K562 (cell line): ENCODE data around the gene CLIC3. TPM values are rescaled to one million over a fixed set of nuclear protein-coding genes. Genes with fewer than 3 reads are reported as not detected.

Experiments
- ATAC-seq: fragments of 200-7000 bp; cut with Tn5 transposase; 3 replicates; pipeline ENCODE4 v1.9.1; 2020; ENCODE audit warnings: moderate library complexity
- BruUV-seq: library from RNA; stranded (reverse); fragments of 400-500 nt; replicated peaks from 2 replicates; lab custom pipeline; 2021; lab: Mats Ljungman, UMichigan
- CTCF ChIA-PET: fragments of 300-600 bp; formaldehyde crosslinking; extraction: SDS; loops from one replicate; lab custom pipeline; 2021; ENCODE audit warnings: low intra/inter-chr PET ratio; lab: Yijun Ruan, JAX
- POLR2A ChIA-PET: fragments of 300-600, 350-650 bp; sonication (Branson Sonifier 250); formaldehyde crosslinking; extraction: SDS; loops from one replicate; lab custom pipeline; 2021; ENCODE audit warnings: antibody characterized with exemption, inconsistent platforms; lab: Yijun Ruan, JAX
- DNase-seq, 4 experiments: peaks; one replicate each; pipeline versions ENCODE4 v3.0.0 to v3.0.0-alpha.2; 2011 to 2018; ENCODE audit warnings: low spot score in 3 of 4, mixed read lengths in 3 of 4; ENCODE audit errors: extremely low read depth in 1 of 4
- FAIRE-seq: peaks from 2 replicates; lab custom pipeline; 2011; peaks lifted over from hg19 to GRCh38; lab: Jason Lieb, UNC
- H2AFZ ChIP-seq: 2 replicates; pipeline ENCODE4 v1.6.0; 2011; ENCODE audit warnings: low read depth, low read length, control low read depth, inconsistent platforms
- H3K27ac ChIP-seq: fragments of 200-600 bp; 3 replicates; pipeline ENCODE4 v1.8.0; 2011; ENCODE audit warnings: low read depth, mild to moderate bottlenecking, control low read depth, inconsistent platforms, low read length, moderate library complexity, mixed read lengths; ENCODE audit errors: extremely low read depth
- H3K27me3 ChIP-seq, 2 experiments: fragments of 300-600 bp in 1 of 2; 2 replicates in 1 of 2; 3 replicates in 1 of 2; pipeline versions ENCODE4 v1.6.0 to v1.8.0; 2011; ENCODE audit warnings: inconsistent platforms in 2 of 2, low read length in 2 of 2, mild to moderate bottlenecking in 1 of 2, mixed read lengths in 1 of 2, moderate library complexity in 1 of 2; ENCODE audit not compliant: control insufficient read depth in 2 of 2, insufficient read depth in 2 of 2
- H3K36me3 ChIP-seq: fragments of 300-600 bp; 3 replicates; pipeline ENCODE4 v1.8.0; 2011; ENCODE audit warnings: mild to moderate bottlenecking, low read length, inconsistent platforms; ENCODE audit not compliant: control insufficient read depth, insufficient read depth
- H3K4me1 ChIP-seq, 2 experiments: fragments of 200-600 bp in 1 of 2; replicated peaks in 1 of 2; 2 replicates in 1 of 2; 3 replicates in 1 of 2; pipeline versions ENCODE4 v1.5.1 to v1.8.0; 2011; ENCODE audit warnings: inconsistent platforms in 2 of 2, low read length in 2 of 2, mild to moderate bottlenecking in 1 of 2, mixed read lengths in 1 of 2, moderate library complexity in 1 of 2; ENCODE audit not compliant: control insufficient read depth in 2 of 2, insufficient read depth in 2 of 2
- H3K4me2 ChIP-seq: 2 replicates; pipeline ENCODE4 v1.6.1; 2011; ENCODE audit warnings: low read length, control low read depth, inconsistent platforms, mixed read lengths; ENCODE audit not compliant: insufficient read depth
- H3K4me3 ChIP-seq: fragments of 200-600 bp; sonication (generic), shearing (Covaris generic); 2 replicates; pipeline ENCODE4 v1.5.1; 2016; ENCODE audit warnings: control low read depth, inconsistent platforms
- H3K79me2 ChIP-seq: fragments of 200-600 bp; 3 replicates; pipeline ENCODE4 v1.8.0; 2011; ENCODE audit warnings: low read length, inconsistent platforms; ENCODE audit not compliant: control insufficient read depth, insufficient read depth
- H3K9ac ChIP-seq, 2 experiments: 2 replicates each; pipeline versions ENCODE4 v1.6.0 to v1.6.1; 2011; ENCODE audit warnings: low read depth in 2 of 2, low read length in 2 of 2, control low read depth in 1 of 2, inconsistent platforms in 1 of 2, mild to moderate bottlenecking in 1 of 2, mixed read lengths in 1 of 2; ENCODE audit not compliant: insufficient read depth in 1 of 2
- H3K9me1 ChIP-seq: one replicate; pipeline ENCODE4 v1.6.0; 2011; ENCODE audit warnings: inconsistent platforms, mild to moderate bottlenecking, low read length, moderate library complexity; ENCODE audit not compliant: control insufficient read depth, insufficient read depth
- H3K9me3 ChIP-seq: replicated peaks from 2 replicates; pipeline ENCODE4 v1.5.1; 2011; ENCODE audit warnings: low read depth, low read length, inconsistent platforms; ENCODE audit not compliant: control insufficient read depth, insufficient read depth
- H4K20me1 ChIP-seq: replicated peaks from 2 replicates; pipeline ENCODE4 v1.6.1; 2011; ENCODE audit warnings: low read length, inconsistent platforms, mixed read lengths; ENCODE audit not compliant: control insufficient read depth, insufficient read depth
- ARID3B ChIP-seq: fragments of 250-450 bp; sonication (Bioruptor Pico); IDR thresholded peaks from 2 replicates; pipeline ENCODE4 v1.4.0; 2020; ENCODE audit warnings: borderline replicate concordance
- CTBP1 ChIP-seq: fragments of 450-650 bp; IDR thresholded peaks from 2 replicates; pipeline ENCODE4 v1.6.1; 2016; ENCODE audit warnings: borderline replicate concordance
- HNRNPL ChIP-seq: fragments of 200-400 bp; formaldehyde crosslinking; IDR thresholded peaks from 2 replicates; pipeline ENCODE4 v1.6.1; 2017; ENCODE audit warnings: low read depth, mild to moderate bottlenecking, low read length
- MAX ChIP-seq: sonication (generic); formaldehyde crosslinking; IDR thresholded peaks from 2 replicates; pipeline ENCODE4 v1.9.0; 2022; ENCODE audit warnings: mild to moderate bottlenecking, missing genetic modification reagents
- OTX1 ChIP-seq: fragments of 450-650 bp; formaldehyde crosslinking; IDR thresholded peaks from 2 replicates; pipeline ENCODE4 v1.4.0; 2022; ENCODE audit warnings: mild to moderate bottlenecking
- RB1 ChIP-seq: fragments of 450-650 bp; IDR thresholded peaks from 2 replicates; pipeline ENCODE4 v1.6.1; 2017; ENCODE audit warnings: low read depth, mild to moderate bottlenecking
- SMAD1 ChIP-seq: fragments of 150-350 bp; IDR thresholded peaks from 2 replicates; pipeline ENCODE4 v1.6.1; 2014; ENCODE audit warnings: low read length, low read depth; ENCODE audit not compliant: partially characterized antibody
- TAF1 ChIP-seq: IDR thresholded peaks from 2 replicates; pipeline ENCODE4 v1.6.1; 2011; ENCODE audit warnings: mild to moderate bottlenecking, low read length, moderate library complexity; ENCODE audit not compliant: insufficient read depth, control insufficient read depth, severe bottlenecking; ENCODE audit errors: extremely low read depth
- TRIM24 ChIP-seq, 2 experiments: fragments of 450-650 bp; IDR thresholded peaks; 2 replicates each; pipeline ENCODE4 v1.6.1; 2016
- USF2 ChIP-seq: sonication (generic); formaldehyde crosslinking; IDR thresholded peaks from 2 replicates; pipeline ENCODE4 v1.5.0; 2020; ENCODE audit warnings: missing genetic modification reagents
- ZFX ChIP-seq: sonication (generic); formaldehyde crosslinking; IDR thresholded peaks from 2 replicates; pipeline ENCODE4 v1.8.0; 2022; ENCODE audit warnings: mild to moderate bottlenecking, missing genetic modification reagents, moderate library complexity
- WGBS: fragments of 100-300 bp; shearing (Covaris generic); methylation state at CpG from one replicate; pipeline ENCODE4 v1.1.6; 2016; ENCODE audit warnings: low coverage, mixed read lengths; ENCODE audit not compliant: insufficient coverage; ENCODE audit errors: missing lambda C conversion rate; 5-methylcytosine and 5-hydroxymethylcytosine counted together
- in situ Hi-C: fragments of 300-500 bp; cut with MboI; formaldehyde crosslinking; loops from 4 replicates; pipeline ENCODE4 v1.15.0; 2018; ENCODE audit warnings: inconsistent platforms, mixed read lengths
- intact Hi-C: fragments of 100-400 bp; cut with micrococcal nuclease; formaldehyde crosslinking; loops from 2 replicates; pipeline ENCODE4 v1.14.2; 2022
- polyA plus RNA-seq, 8 experiments: library from polyadenylated mRNA; depleted of rRNA in 4 of 8; stranded (reverse) in 5 of 8; unstranded in 3 of 8; fragments of >200 nt; fragmentation: Nextera tagmentation in 2 of 8; fragmentation: Illumina TruSeq in 1 of 8; extraction: Ambion mirVana in 2 of 8; extraction: Trizol in 1 of 8; gene quantifications; 2 replicates each; pipeline versions ENCODE4 v1.2.1 to v1.2.3, GENCODE V29; 2011 to 2014; ENCODE audit warnings: inconsistent platforms in 1 of 8, missing spikeins in 1 of 8
- total RNA-seq, 7 experiments: library from RNA; depleted of rRNA in 6 of 7; stranded (reverse); fragments of >200 nt in 6 of 7; fragmentation: Illumina TruSeq in 2 of 7; extraction: Trizol in 2 of 7; gene quantifications; 2 replicates each; pipeline versions ENCODE4 v1.2.1 to v1.2.3, GENCODE V29; 2011 to 2021; ENCODE audit warnings: low replicate concordance in 1 of 7

Gene CLIC3
- total and polyA plus RNA-seq, 9 of the 15 experiments (the other 6 are each of a cell fraction or from before 2014, with no cell fraction given) = 0.27 to 0.29 TPM; not detected in 7

GRCh38 chr9:136978073-136978864 lies 18.1 kb downstream of the CLIC3 start (continued):
- TF ChIP-seq SMAD1 = no peak
- TF ChIP-seq CTBP1 = peak; percentile 74
- TF ChIP-seq TRIM24 (IDR thresholded peaks at IDR 0.05) = peak in 1 of 2 experiments; percentile 48; a peak in 2 of 4 replicates
- peak; percentile 64; the same call in 1 of the 2 replicates for TF ChIP-seq RB1
- no peak for TF ChIP-seq ARID3B (CRISPR knock-in tag)
- no peak for TF ChIP-seq TAF1
- TF ChIP-seq, all 486 proteins: peak for 44

DNA sequence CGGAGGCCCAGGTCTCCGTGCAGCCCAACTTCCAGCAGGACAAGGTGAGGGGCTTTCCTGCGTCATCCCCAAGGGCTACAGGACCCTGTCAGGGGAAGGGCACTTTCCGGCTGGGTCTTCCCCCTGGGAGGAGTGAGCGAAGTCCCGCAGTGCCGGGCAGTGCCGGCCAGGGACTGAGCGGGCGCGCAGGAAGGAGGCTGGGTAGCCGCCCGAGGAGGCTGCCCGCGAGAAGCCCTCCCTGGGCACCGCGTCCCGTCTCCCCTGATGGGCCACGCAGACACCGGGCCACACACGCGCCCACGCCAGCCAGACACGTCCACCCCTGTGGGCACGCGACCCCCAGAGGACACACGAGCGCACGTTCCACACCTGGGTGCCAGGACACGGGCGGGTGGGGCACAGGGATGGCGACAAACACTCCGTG lies 18.7 kb downstream of the CLIC3 start:
- Histone ChIP-seq H3K4me3 (peak overlapping the region; percentile 54), H3K4me2 (peak overlapping the region; percentile 82), H4K20me1 (no peaks in the 10 kb centered on the region), H3K9me3 (no peaks in the 10 kb centered on the region), H3K9me1 (no peaks in the 10 kb centered on the region), H3K27me3 (no peaks in the 10 kb centered on the region), H3K79me2 (no peaks in the 10 kb centered on the region), H2AFZ (peak overlapping the region; percentile 97), H3K36me3 (no peaks in the 10 kb centered on the region), H3K4me1 (peaks cover 9 to 96% of the 10 kb centered on the region in 2 experiments; a peak in 4 of 5 replicates), H3K9ac (peak overlapping the region; percentile 51 to 92; a peak in 3 of 4 replicates), H3K27ac (peak overlapping the region; percentile 59; the same call in 1 of the 3 replicates)
- TF ChIP-seq USF2 (CRISPR knock-in tag) (no peak), ZFX (CRISPR knock-in tag) (0 out of 2 replicates have a peak, but pooled peaks have one; percentile 16), MAX (0 out of 2 replicates have a peak, but pooled peaks have one; percentile 32), OTX1 (CRISPR knock-in tag) (no peak), HNRNPL (peak; percentile 88; the same call in 1 of the 2 replicates)
- ATAC-seq (no peak), FAIRE-seq (no peak), DNase-seq (no peak)
- in situ Hi-C loops (no loop called here), intact Hi-C loops (no loop called here)
- 49% methylated on average over 17 of the region's 33 CpGs for WGBS
- no TSS peak for BruUV-seq
- CTCF ChIA-PET = no interaction called here
- POLR2A ChIA-PET = interaction anchor here (1.5 kb wide), 2 partner anchors 11 to 13 kb away, joined by 4 to 5 read pairs; no protein-coding TSS in a partner anchor
